HCT116 (cell line): ENCODE results near the gene DPP4. TPM values are rescaled to one million over a fixed set of nuclear protein-coding genes. Genes with fewer than 3 reads are reported as not detected.

ENCODE experiments used
- ATAC-seq: fragments of 200-7000 bp; cut with Tn5 transposase; 2 replicates; pipeline ENCODE4 v1.9.1; 2020; ENCODE audit warnings: mild to moderate bottlenecking, moderate library complexity
- BruUV-seq: library from RNA; stranded (reverse); fragments of 400-500 nt; replicated peaks from 2 replicates; lab custom pipeline; 2021; lab: Mats Ljungman, UMichigan
- CTCF ChIA-PET: fragments of 300-600 bp; sonication (Branson Sonifier 250); formaldehyde crosslinking; loops from one replicate; lab custom pipeline; 2021; ENCODE audit warnings: antibody characterized with exemption; lab: Charles Lee
- POLR2A ChIA-PET: fragments of 300-600, 350-600 bp; sonication (Branson Sonifier 250); formaldehyde crosslinking; loops from one replicate; lab custom pipeline; 2021; ENCODE audit warnings: antibody characterized with exemption; lab: Charles Lee
- RAD21 ChIA-PET, 2 experiments: fragments of 300-600 bp; sonication (Branson Sonifier 250); formaldehyde crosslinking; loops; one replicate each; lab custom pipeline; 2023; ENCODE audit warnings: low total read pairs in 2 of 2; ENCODE audit not compliant: uncharacterized antibody in 2 of 2, unreplicated experiment in 2 of 2, low non-redundant PET in 1 of 2; lab: Charles Lee
- DNase-seq: peaks from one replicate; pipeline ENCODE4 v3.0.0-alpha.2; 2010; ENCODE audit warnings: low read depth, low spot score
- H2AFZ ChIP-seq: fragments of 200-600 bp; shearing (Covaris generic), sonication (generic); 2 replicates; pipeline ENCODE4 v1.6.1; 2017; ENCODE audit warnings: low read depth, mixed run types, mixed read lengths, antibody characterized with exemption, low read length; ENCODE audit not compliant: poor library complexity, severe bottlenecking
- H3K27ac ChIP-seq: 2 replicates; pipeline ENCODE4 v1.5.1; 2012; ENCODE audit warnings: low read depth, low read length
- H3K27me3 ChIP-seq: fragments of 200-600 bp; sonication (generic); 2 replicates; pipeline ENCODE4 v1.6.1; 2016; ENCODE audit warnings: mixed run types, low read length, mixed read lengths; ENCODE audit not compliant: insufficient read depth
- H3K36me3 ChIP-seq, 2 experiments: fragments of 200-500 bp in 1 of 2; fragments of 200-600 bp in 1 of 2; sonication (Bioruptor generic) in 1 of 2; sonication (generic) in 1 of 2; 2 replicates each; pipeline versions ENCODE4 v1.5.1 to v1.6.1; 2014 to 2016; ENCODE audit warnings: low read length in 2 of 2, inconsistent platforms in 1 of 2, mixed read lengths in 1 of 2, mixed run types in 1 of 2; ENCODE audit not compliant: insufficient read depth in 2 of 2, control insufficient read depth in 1 of 2
- H3K4me1 ChIP-seq, 2 experiments: fragments of 200-600 bp in 1 of 2; sonication (generic) in 1 of 2; 2 replicates each; pipeline versions ENCODE4 v1.5.1 to v1.6.1; 2012 to 2017; ENCODE audit warnings: low read length in 2 of 2, inconsistent platforms in 1 of 2, mild to moderate bottlenecking in 1 of 2, mixed read lengths in 1 of 2, mixed run types in 1 of 2, moderate library complexity in 1 of 2; ENCODE audit not compliant: insufficient read depth in 2 of 2, control insufficient read depth in 1 of 2
- H3K4me2 ChIP-seq: fragments of 200-600 bp; sonication (generic); 2 replicates; pipeline ENCODE4 v1.6.1; 2017; ENCODE audit warnings: mixed run types, low read length, mixed read lengths
- H3K4me3 ChIP-seq, 2 experiments: fragments of 200-600 bp in 1 of 2; sonication (generic) in 1 of 2; replicated peaks in 1 of 2; 2 replicates each; pipeline ENCODE4 v1.5.1; 2011 to 2016; ENCODE audit warnings: low read length in 2 of 2, control low read depth in 1 of 2, low read depth in 1 of 2, mild to moderate bottlenecking in 1 of 2, mixed read lengths in 1 of 2, mixed run types in 1 of 2
- H3K79me2 ChIP-seq: fragments of 200-600 bp; sonication (generic); 2 replicates; pipeline ENCODE4 v1.6.1; 2017; ENCODE audit warnings: mild to moderate bottlenecking, mixed run types, low read length, moderate library complexity, mixed read lengths; ENCODE audit not compliant: insufficient read depth
- H3K9ac ChIP-seq: fragments of 200-600 bp; sonication (generic); 2 replicates; pipeline ENCODE4 v1.6.1; 2016; ENCODE audit warnings: low read length, mixed read lengths
- H3K9me2 ChIP-seq: fragments of 200-600 bp; sonication (generic), shearing (Covaris generic); 2 replicates; pipeline ENCODE4 v1.6.1; 2017; ENCODE audit warnings: mixed run types, mild to moderate bottlenecking, moderate library complexity; ENCODE audit not compliant: insufficient read depth
- H3K9me3 ChIP-seq, 2 experiments: fragments of 200-500 bp in 1 of 2; fragments of 200-600 bp in 1 of 2; sonication (Bioruptor generic) in 1 of 2; sonication (generic) in 1 of 2; 2 replicates each; pipeline ENCODE4 v1.6.1; 2014 to 2017; ENCODE audit warnings: low read length in 2 of 2, mixed read lengths in 2 of 2, inconsistent platforms in 1 of 2, low read depth in 1 of 2, mild to moderate bottlenecking in 1 of 2, mixed run types in 1 of 2, moderate library complexity in 1 of 2; ENCODE audit not compliant: control insufficient read depth in 1 of 2, insufficient read depth in 1 of 2
- H4K20me1 ChIP-seq: fragments of 200-600 bp; sonication (generic), shearing (Covaris generic); 2 replicates; pipeline ENCODE4 v1.6.1; 2017; ENCODE audit warnings: mixed run types, mild to moderate bottlenecking, moderate library complexity; ENCODE audit not compliant: insufficient read depth
- ATF3 ChIP-seq: IDR thresholded peaks from 2 replicates; pipeline ENCODE4 v1.6.1; 2012
- CBX3 ChIP-seq: IDR thresholded peaks from 2 replicates; pipeline ENCODE4 v1.6.1; 2012; ENCODE audit warnings: low read depth
- CEBPB ChIP-seq: IDR thresholded peaks from 2 replicates; pipeline ENCODE4 v1.6.1; 2012; ENCODE audit warnings: low read depth
- EGR1 ChIP-seq: IDR thresholded peaks from 2 replicates; pipeline ENCODE4 v1.6.1; 2012; ENCODE audit warnings: low read depth
- ELF1 ChIP-seq: IDR thresholded peaks from 2 replicates; pipeline ENCODE4 v1.6.1; 2012; ENCODE audit warnings: low read depth, borderline replicate concordance
- EZH2 ChIP-seq: fragments of 200-600 bp; sonication (generic); IDR thresholded peaks from 2 replicates; pipeline ENCODE4 v1.6.1; 2017; ENCODE audit warnings: antibody characterized with exemption, mixed run types
- EZH2phosphoT487 ChIP-seq: fragments of 200-600 bp; IDR thresholded peaks from 2 replicates; pipeline ENCODE4 v1.6.1; 2018; ENCODE audit warnings: antibody characterized with exemption, borderline replicate concordance
- FOSL1 ChIP-seq: IDR thresholded peaks from 2 replicates; pipeline ENCODE4 v1.6.1; 2012; ENCODE audit warnings: low read depth
- JUND ChIP-seq: IDR thresholded peaks from 2 replicates; pipeline ENCODE4 v1.6.1; 2012
- POLR2A ChIP-seq: IDR thresholded peaks from 2 replicates; pipeline ENCODE4 v1.7.0; 2011; ENCODE audit warnings: borderline replicate concordance; ENCODE audit not compliant: insufficient read depth, insufficient read length; ENCODE audit errors: extremely low read depth
- POLR2AphosphoS5 ChIP-seq: IDR thresholded peaks from 2 replicates; pipeline ENCODE4 v1.6.1; 2011; ENCODE audit warnings: mild to moderate bottlenecking, low read depth, low read length, moderate library complexity
- RAD21 ChIP-seq: IDR thresholded peaks from 2 replicates; pipeline ENCODE4 v1.6.1; 2012; ENCODE audit warnings: low read depth, mild to moderate bottlenecking
- REST ChIP-seq: IDR thresholded peaks from 2 replicates; pipeline ENCODE4 v1.6.1; 2012; ENCODE audit warnings: low read depth
- SIN3A ChIP-seq: IDR thresholded peaks from 2 replicates; pipeline ENCODE4 v1.6.1; 2012; ENCODE audit warnings: low read depth
- SRF ChIP-seq: IDR thresholded peaks from 2 replicates; pipeline ENCODE4 v1.6.1; 2012; ENCODE audit warnings: low read depth
- TCF7L2 ChIP-seq: IDR thresholded peaks from 2 replicates; pipeline ENCODE4 v1.7.0; 2011; ENCODE audit warnings: borderline replicate concordance, inconsistent platforms; ENCODE audit not compliant: insufficient read depth, insufficient read length; ENCODE audit errors: extremely low read depth
- YY1 ChIP-seq: IDR thresholded peaks from 2 replicates; pipeline ENCODE4 v1.6.1; 2011; ENCODE audit warnings: low read length, low read depth, moderate library complexity, mild to moderate bottlenecking; ENCODE audit not compliant: insufficient replicate concordance; ENCODE audit errors: extremely low read depth
- ZFX ChIP-seq: fragments of 450-650 bp; IDR thresholded peaks from 2 replicates; pipeline ENCODE4 v1.6.1; 2017
- ZNF274 ChIP-seq: fragments of 200-500 bp; sonication (Bioruptor generic); IDR thresholded peaks from 2 replicates; pipeline ENCODE4 v1.6.1; 2014; ENCODE audit warnings: mild to moderate bottlenecking, low read depth, low read length, inconsistent platforms
- intact Hi-C: fragments of 100-400 bp; cut with micrococcal nuclease; formaldehyde crosslinking; loops from 2 replicates; pipeline ENCODE4 v1.10.0; 2022
- total RNA-seq: library from RNA; stranded (reverse); gene quantifications from one replicate; pipeline ENCODE4 v1.2.1, GENCODE V29; 2021; ENCODE audit not compliant: unreplicated experiment

Gene DPP4
- total RNA-seq, 1 experiment from 2014 or later: 3.6 TPM

GRCh38 chr2:162084536-162084935 is 10.5 kb upstream of the DPP4 start:
- no peak overlapping the region for H2AFZ ChIP-seq
- H3K4me2 ChIP-seq: no peak overlapping the region
- ChIA-PET POLR2A (no interaction called here), RAD21 (no interaction called here), CTCF (no interaction called here)
- no TSS peak for BruUV-seq
- no peaks in the 10 kb centered on the region for H3K9me2 ChIP-seq
- H3K9me3 ChIP-seq: no peaks in the 10 kb centered on the region
- no peaks in the 10 kb centered on the region for H3K27me3 ChIP-seq
- no peaks in the 10 kb centered on the region for H4K20me1 ChIP-seq
- no peak overlapping the region for H3K4me3 ChIP-seq
- no peak overlapping the region for H3K9ac ChIP-seq
- no peaks in the 10 kb centered on the region for H3K36me3 ChIP-seq
- H3K27ac ChIP-seq: no peak overlapping the region
- H3K79me2 ChIP-seq: no peaks in the 10 kb centered on the region
- DNase-seq (no peak), ATAC-seq (no peak)
- no peak for TF ChIP-seq FOSL1
- no peak for TF ChIP-seq YY1
- TF ChIP-seq SRF: no peak
- no peak for TF ChIP-seq SIN3A
- peaks cover 0 to 12% of the 10 kb centered on the region in 2 experiments; a peak in 2 of 4 replicates for H3K4me1 ChIP-seq
- intact Hi-C loops: no loop called here

- H3K4me2 ChIP-seq: no peak overlapping the region
- ChIA-PET RAD21 (no interaction called here), CTCF (no interaction called here), POLR2A (no interaction called here)
- H3K9me3 ChIP-seq: no peaks in the 10 kb centered on the region
- no peaks in the 10 kb centered on the region for H4K20me1 ChIP-seq
- no peak overlapping the region for H3K27ac ChIP-seq
- no peak overlapping the region for H3K4me3 ChIP-seq
- H3K9me2 ChIP-seq: no peaks in the 10 kb centered on the region
- BruUV-seq: no TSS peak
- DNase-seq: no peak
- no peaks in the 10 kb centered on the region for H3K36me3 ChIP-seq
- intact Hi-C loops: no loop called here
- H2AFZ ChIP-seq: no peak overlapping the region
- H3K9ac ChIP-seq: no peak overlapping the region
- no peaks in the 10 kb centered on the region for H3K79me2 ChIP-seq
- H3K27me3 ChIP-seq: no peaks in the 10 kb centered on the region
- peaks cover 0 to 7% of the 10 kb centered on the region in 2 experiments; a peak in 1 of 4 replicates for H3K4me1 ChIP-seq
- no peak for ATAC-seq
- TF ChIP-seq CBX3 (no peak), JUND (no peak), EZH2phosphoT487 (no peak), ZNF274 (no peak), ELF1 (no peak), ZFX (no peak), SIN3A (no peak), TCF7L2 (no peak), SRF (no peak), EGR1 (no peak), POLR2AphosphoS5 (no peak), REST (no peak), YY1 (no peak), RAD21 (no peak), ATF3 (no peak), CEBPB (no peak), EZH2 (no peak), POLR2A (no peak)
- TF ChIP-seq, all 23 proteins: peak for 0
Observed at GRCh38 chr2:162082681-162083080, 8.7 kb upstream of the DPP4 start.
